HEK293 (cell line): ENCODE data around the gene CCDC146.

ENCODE experiments used
- CTCF ChIA-PET: fragments of 350-600 bp; formaldehyde crosslinking; extraction: SDS; loops from one replicate; lab custom pipeline; 2021; ENCODE audit warnings: antibody characterized with exemption; lab: Yijun Ruan, JAX
- POLR2A ChIA-PET: fragments of 300-600 bp; formaldehyde crosslinking; extraction: SDS; loops from one replicate; lab custom pipeline; 2020; ENCODE audit warnings: antibody characterized with exemption, inconsistent platforms; lab: Yijun Ruan, JAX
- H3K27ac ChIP-seq: fragments of 200-500 bp; sonication (Bioruptor generic); 2 replicates; pipeline ENCODE4 v1.5.1; 2014; ENCODE audit warnings: low read depth, low read length, control low read depth, inconsistent platforms; ENCODE audit errors: extremely low read depth
- H3K36me3 ChIP-seq, 2 experiments: fragments of 200-500 bp in 1 of 2; sonication (Bioruptor generic) in 1 of 2; 1 replicate in 1 of 2; 2 replicates in 1 of 2; pipeline ENCODE4 v1.5.1; 2014 to 2017; ENCODE audit warnings: inconsistent platforms in 2 of 2, low read length in 2 of 2; ENCODE audit not compliant: control insufficient read depth in 2 of 2, insufficient read depth in 1 of 2
- H3K4me1 ChIP-seq: fragments of 200-500 bp; sonication (Bioruptor generic); 2 replicates; pipeline ENCODE4 v1.5.1; 2014; ENCODE audit warnings: mild to moderate bottlenecking, low read length, inconsistent platforms; ENCODE audit not compliant: control insufficient read depth, insufficient read depth
- H3K4me3 ChIP-seq: 2 replicates; pipeline ENCODE4 v1.5.1; 2011; ENCODE audit warnings: low read depth, mild to moderate bottlenecking, control low read depth, low read length, moderate library complexity
- H3K9me3 ChIP-seq: fragments of 200-500 bp; sonication (Bioruptor generic); 2 replicates; pipeline ENCODE4 v1.5.1; 2014; ENCODE audit warnings: low read depth, low read length, inconsistent platforms; ENCODE audit not compliant: control insufficient read depth, insufficient read depth
- BCL11A ChIP-seq: fragments of 450-650 bp; formaldehyde crosslinking; IDR thresholded peaks from 2 replicates; pipeline ENCODE4 v1.5.1; 2016; ENCODE audit warnings: low read depth, missing biosample characterization, missing genetic modification characterization
- GLIS1 ChIP-seq: fragments of 450-650 bp; formaldehyde crosslinking; IDR thresholded peaks from 2 replicates; pipeline ENCODE4 v1.5.1; 2016; ENCODE audit warnings: missing biosample characterization, missing genetic modification characterization
- KLF1 ChIP-seq: fragments of 450-650 bp; formaldehyde crosslinking; IDR thresholded peaks from 2 replicates; pipeline ENCODE4 v1.5.1; 2016; ENCODE audit warnings: missing biosample characterization, missing genetic modification characterization
- KLF7 ChIP-seq: fragments of 450-650 bp; formaldehyde crosslinking; IDR thresholded peaks from 2 replicates; pipeline ENCODE4 v1.5.1; 2016; ENCODE audit warnings: missing biosample characterization, missing genetic modification characterization, borderline replicate concordance
- OSR2 ChIP-seq: fragments of 450-650 bp; formaldehyde crosslinking; IDR thresholded peaks from 2 replicates; pipeline ENCODE4 v1.5.1; 2016; ENCODE audit warnings: missing biosample characterization, missing genetic modification characterization
- SP7 ChIP-seq: fragments of 450-650 bp; formaldehyde crosslinking; IDR thresholded peaks from 2 replicates; pipeline ENCODE4 v1.5.1; 2016; ENCODE audit warnings: missing biosample characterization, missing genetic modification characterization
- ZIC2 ChIP-seq: fragments of 450-650 bp; formaldehyde crosslinking; IDR thresholded peaks from 2 replicates; pipeline ENCODE4 v1.5.1; 2016; ENCODE audit warnings: missing biosample characterization, missing genetic modification characterization
- ZNF140 ChIP-seq: fragments of 450-650 bp; formaldehyde crosslinking; IDR thresholded peaks from 2 replicates; pipeline ENCODE4 v1.5.1; 2016; ENCODE audit warnings: missing biosample characterization, missing genetic modification characterization
- ZNF324 ChIP-seq: fragments of 450-650 bp; formaldehyde crosslinking; IDR thresholded peaks from 2 replicates; pipeline ENCODE4 v1.5.1; 2016; ENCODE audit warnings: missing biosample characterization, missing genetic modification characterization
- ZNF394 ChIP-seq: fragments of 450-650 bp; formaldehyde crosslinking; IDR thresholded peaks from 2 replicates; pipeline ENCODE4 v1.5.1; 2016; ENCODE audit warnings: missing biosample characterization, missing genetic modification characterization, mild to moderate bottlenecking, moderate library complexity, borderline replicate concordance
- ZNF544 ChIP-seq: fragments of 450-650 bp; formaldehyde crosslinking; IDR thresholded peaks from 2 replicates; pipeline ENCODE4 v1.5.0; 2017; ENCODE audit warnings: missing biosample characterization, missing genetic modification characterization
- ZNF560 ChIP-seq: fragments of 450-650 bp; formaldehyde crosslinking; IDR thresholded peaks from 2 replicates; pipeline ENCODE4 v1.5.1; 2017; ENCODE audit warnings: missing biosample characterization, missing genetic modification characterization, borderline replicate concordance
- ZNF596 ChIP-seq: fragments of 450-650 bp; IDR thresholded peaks from 2 replicates; pipeline ENCODE4 v1.5.0; 2018; ENCODE audit warnings: missing biosample characterization, mild to moderate bottlenecking, missing genetic modification characterization, moderate library complexity
- ZNF600 ChIP-seq: fragments of 450-650 bp; formaldehyde crosslinking; IDR thresholded peaks from 2 replicates; pipeline ENCODE4 v1.5.1; 2016; ENCODE audit warnings: missing biosample characterization, missing genetic modification characterization
- ZNF660 ChIP-seq: fragments of 450-650 bp; IDR thresholded peaks from 2 replicates; pipeline ENCODE4 v1.5.1; 2018; ENCODE audit warnings: missing biosample characterization, mild to moderate bottlenecking, missing genetic modification characterization
- ZNF701 ChIP-seq: fragments of 450-650 bp; formaldehyde crosslinking; IDR thresholded peaks from 2 replicates; pipeline ENCODE4 v1.5.1; 2016; ENCODE audit warnings: missing biosample characterization, missing genetic modification characterization
- ZNF791 ChIP-seq: fragments of 450-650 bp; formaldehyde crosslinking; IDR thresholded peaks from 2 replicates; pipeline ENCODE4 v1.5.1; 2016; ENCODE audit warnings: missing biosample characterization, missing genetic modification characterization
- ZNF792 ChIP-seq: fragments of 450-650 bp; formaldehyde crosslinking; IDR thresholded peaks from 2 replicates; pipeline ENCODE4 v1.5.1; 2016; ENCODE audit warnings: missing biosample characterization, missing genetic modification characterization
- TF ChIP-seq, protein P1 (sequence below): fragments of 450-650 bp; formaldehyde crosslinking; IDR thresholded peaks from 2 replicates; pipeline ENCODE4 v1.5.1; 2016; ENCODE audit warnings: missing biosample characterization, missing genetic modification characterization
- TF ChIP-seq, protein P2 (sequence below): fragments of 450-650 bp; formaldehyde crosslinking; IDR thresholded peaks from 2 replicates; pipeline ENCODE4 v1.5.1; 2016; ENCODE audit warnings: missing biosample characterization, missing genetic modification characterization
- TF ChIP-seq, protein P3 (sequence below): fragments of 450-650 bp; formaldehyde crosslinking; IDR thresholded peaks from 2 replicates; pipeline ENCODE4 v1.5.1; 2016; ENCODE audit warnings: missing biosample characterization, missing genetic modification characterization

CCDC146 gene

DNA sequence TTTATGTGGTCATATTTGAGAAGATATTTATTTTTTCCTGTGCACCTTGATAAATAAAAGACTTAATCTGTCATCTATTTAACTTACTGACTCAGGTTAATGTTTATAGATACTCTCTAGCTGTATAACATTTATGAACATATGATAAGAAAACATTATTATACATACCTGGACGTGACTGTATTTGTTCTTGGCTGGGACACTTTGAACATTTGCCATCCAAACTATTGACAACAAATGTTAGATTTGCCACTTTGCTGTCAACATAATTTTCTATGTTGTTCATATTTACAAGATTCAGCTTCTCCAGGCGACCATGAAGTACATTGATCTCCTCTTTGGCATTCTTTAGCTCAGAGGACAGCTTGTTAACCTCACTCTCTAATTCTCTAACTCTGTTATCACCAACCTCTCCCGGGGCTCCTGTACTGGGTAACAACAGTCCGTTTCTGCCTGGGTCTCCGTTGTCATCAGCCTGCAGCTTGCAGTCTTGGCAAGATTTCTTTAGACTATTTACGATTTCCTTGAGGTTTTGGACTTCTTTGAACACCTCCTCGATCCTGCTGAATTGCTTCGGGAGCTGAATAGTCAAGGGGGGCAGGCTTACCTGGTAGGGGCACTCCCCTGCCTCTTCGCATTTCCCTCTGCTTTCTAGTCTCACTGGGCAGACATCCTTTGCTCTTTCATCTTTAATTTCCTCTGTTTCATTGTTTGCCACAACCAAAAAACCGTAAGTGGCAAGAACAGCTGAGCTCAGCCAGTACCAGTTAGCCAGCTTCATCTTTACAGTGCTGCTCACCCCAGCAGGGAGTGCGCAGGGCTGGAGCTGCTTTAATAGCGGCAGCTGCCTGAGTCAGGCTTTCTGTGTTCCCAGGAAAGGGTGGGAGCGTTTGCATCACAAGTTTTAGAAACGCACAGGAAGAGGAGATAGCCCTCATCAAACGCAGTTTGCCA, 76.9 kb downstream of the CCDC146 start, which contains the start of gene FGL2:
Gene FGL2, minus strand, starts transcription at position 807 of the 954 bp plus-strand sequence. Its CDS starts 26 bp downstream, at position 781.
- Histone ChIP-seq H3K27ac (no peak within 1 kb of the TSS), H3K4me1 (0 out of 2 replicates have a peak, but pooled peaks cover 2% of the 10 kb centered on the region)

DNA sequence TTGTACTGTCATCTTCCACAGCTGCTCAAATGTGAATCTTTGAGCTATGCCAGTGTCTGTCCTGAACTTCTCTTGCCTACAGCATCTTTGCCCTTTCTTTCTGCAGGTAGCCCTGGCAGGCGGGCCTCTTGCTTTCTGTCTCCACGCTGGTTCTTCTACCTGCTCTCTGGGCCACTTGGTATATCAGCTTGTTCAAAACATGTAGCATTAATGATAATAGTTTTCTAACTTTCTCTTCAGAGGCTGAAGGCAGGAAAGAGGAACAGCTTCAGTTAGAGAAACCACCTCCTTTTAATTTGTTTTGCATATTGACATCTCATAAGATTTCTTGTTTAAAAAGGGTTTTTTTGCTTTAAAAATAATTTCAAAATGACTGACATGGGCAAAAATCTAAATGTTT, 78.1 kb downstream of the CCDC146 start:
- H3K4me1 ChIP-seq, result 0 out of 2 replicates have a peak, but pooled peaks cover 2% of the 10 kb centered on the region
- ChIA-PET CTCF (interaction anchor here (0.6 to 1.0 kb wide), 2 partner anchors 23 to 47 kb away, joined by 3 read pairs; no protein-coding TSS in a partner anchor), POLR2A (no interaction called here)
- no peak overlapping the region for H3K4me3 ChIP-seq
- H3K9me3 ChIP-seq, result no peaks in the 10 kb centered on the region
- H3K27ac ChIP-seq, result no peak overlapping the region
- TF ChIP-seq ZNF600 (tag by site-specific recombination), result no peak
- no peak for TF ChIP-seq SP7 (tag by site-specific recombination)
- no peak for TF ChIP-seq BCL11A (tag by site-specific recombination)
- no peak for TF ChIP-seq GLIS1 (tag by site-specific recombination)
- no peak for TF ChIP-seq ZNF324 (tag by site-specific recombination)
- TF ChIP-seq, protein P1, sequence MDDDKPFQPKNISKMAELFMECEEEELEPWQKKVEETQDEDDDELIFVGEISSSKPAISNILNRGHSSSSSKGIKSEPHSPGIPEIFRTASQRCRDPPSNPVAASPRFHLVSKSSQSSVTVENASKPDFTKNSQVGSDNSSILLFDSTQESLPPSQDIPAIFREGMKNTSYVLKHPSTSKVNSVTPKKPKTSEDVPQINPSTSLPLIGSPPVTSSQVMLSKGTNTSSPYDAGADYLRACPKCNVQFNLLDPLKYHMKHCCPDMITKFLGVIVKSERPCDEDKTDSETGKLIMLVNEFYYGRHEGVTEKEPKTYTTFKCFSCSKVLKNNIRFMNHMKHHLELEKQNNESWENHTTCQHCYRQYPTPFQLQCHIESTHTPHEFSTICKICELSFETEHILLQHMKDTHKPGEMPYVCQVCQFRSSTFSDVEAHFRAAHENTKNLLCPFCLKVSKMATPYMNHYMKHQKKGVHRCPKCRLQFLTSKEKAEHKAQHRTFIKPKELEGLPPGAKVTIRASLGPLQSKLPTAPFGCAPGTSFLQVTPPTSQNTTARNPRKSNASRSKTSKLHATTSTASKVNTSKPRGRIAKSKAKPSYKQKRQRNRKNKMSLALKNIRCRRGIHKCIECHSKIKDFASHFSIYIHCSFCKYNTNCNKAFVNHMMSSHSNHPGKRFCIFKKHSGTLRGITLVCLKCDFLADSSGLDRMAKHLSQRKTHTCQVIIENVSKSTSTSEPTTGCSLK (tag by site-specific recombination), result no peak
- no peak for TF ChIP-seq ZNF394 (tag by site-specific recombination)
- no peak for TF ChIP-seq OSR2
- TF ChIP-seq KLF1 (tag by site-specific recombination), result no peak
- no peak for TF ChIP-seq KLF7 (tag by site-specific recombination)
- TF ChIP-seq, protein P2, sequence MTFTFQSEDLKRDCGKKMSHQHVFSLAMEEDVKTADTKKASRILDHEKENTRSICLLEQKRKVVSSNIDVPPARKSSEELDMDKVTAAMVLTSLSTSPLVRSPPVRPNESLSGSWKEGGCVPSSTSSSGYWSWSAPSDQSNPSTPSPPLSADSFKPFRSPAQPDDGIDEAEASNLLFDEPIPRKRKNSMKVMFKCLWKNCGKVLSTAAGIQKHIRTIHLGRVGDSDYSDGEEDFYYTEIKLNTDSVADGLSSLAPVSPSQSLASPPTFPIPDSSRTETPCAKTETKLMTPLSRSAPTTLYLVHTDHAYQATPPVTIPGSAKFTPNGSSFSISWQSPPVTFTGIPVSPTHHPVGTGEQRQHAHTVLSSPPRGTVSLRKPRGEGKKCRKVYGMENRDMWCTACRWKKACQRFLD (tag by site-specific recombination), result no peak
- TF ChIP-seq ZNF701 (tag by site-specific recombination), result no peak
- TF ChIP-seq ZNF560 (tag by site-specific recombination), result no peak
- TF ChIP-seq ZNF544, result no peak
- no peak for TF ChIP-seq ZNF140 (tag by site-specific recombination)
- TF ChIP-seq ZNF596, result no peak
- H3K36me3 ChIP-seq, result no peaks in the 10 kb centered on the region

More for the DNA sequence above, 76.9 kb downstream of the CCDC146 start, which contains the start of gene FGL2:
- ChIA-PET CTCF (no interaction called here), POLR2A (no interaction called here)
- Histone ChIP-seq H3K4me3 (no peak within 1 kb of the TSS), H3K9me3 (no peaks in the 10 kb centered on the region), H3K36me3 (no peaks in the 10 kb centered on the region)
- TF ChIP-seq, protein P3, sequence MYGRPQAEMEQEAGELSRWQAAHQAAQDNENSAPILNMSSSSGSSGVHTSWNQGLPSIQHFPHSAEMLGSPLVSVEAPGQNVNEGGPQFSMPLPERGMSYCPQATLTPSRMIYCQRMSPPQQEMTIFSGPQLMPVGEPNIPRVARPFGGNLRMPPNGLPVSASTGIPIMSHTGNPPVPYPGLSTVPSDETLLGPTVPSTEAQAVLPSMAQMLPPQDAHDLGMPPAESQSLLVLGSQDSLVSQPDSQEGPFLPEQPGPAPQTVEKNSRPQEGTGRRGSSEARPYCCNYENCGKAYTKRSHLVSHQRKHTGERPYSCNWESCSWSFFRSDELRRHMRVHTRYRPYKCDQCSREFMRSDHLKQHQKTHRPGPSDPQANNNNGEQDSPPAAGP (tag by site-specific recombination), result no peak
- TF ChIP-seq KLF7 (tag by site-specific recombination), result no peak
- TF ChIP-seq ZNF791 (tag by site-specific recombination), result no peak
- 0 out of 2 replicates have a peak, but pooled peaks have one; percentile 16 for TF ChIP-seq ZIC2 (tag by site-specific recombination)
- TF ChIP-seq ZNF660 (tag by site-specific recombination), result peak; percentile 60; the same call in 1 of the 2 replicates
- TF ChIP-seq ZNF792 (tag by site-specific recombination), result no peak
